D721Med (cell line): ENCODE data around the gene NR2C1.
A peak's percentile ranks its signal among the peaks of the same experiment; 100 is the strongest.
"Not testable (repeated sequence)": the region's sequence is repeated elsewhere in the genome, so short reads cannot be mapped to it uniquely, and the experiment has no call there.

Experiments used
- DNase-seq: peaks from one replicate; pipeline ENCODE4 v3.0.0; 2011; ENCODE audit warnings: low spot score; ENCODE audit not compliant: insufficient read length
- FAIRE-seq: peaks from 2 replicates; lab custom pipeline; 2011; peaks lifted over from hg19 to GRCh38; lab: Jason Lieb, UNC
- CTCF ChIP-seq: IDR thresholded peaks from 2 replicates; pipeline ENCODE4 v1.5.1; 2012; ENCODE audit warnings: mild to moderate bottlenecking, control low read depth; ENCODE audit not compliant: insufficient read depth; ENCODE audit errors: missing control alignments

The NR2C1 gene

GRCh38 chr12:94990222-94990621 is 83.2 kb downstream of the NR2C1 start:
- FAIRE-seq = no peak
- TF ChIP-seq CTCF = no peak

GRCh38 chr12:94988471-94988870 is 84.9 kb downstream of the NR2C1 start:
- no peak for DNase-seq
- TF ChIP-seq CTCF = no peak
- no peak for FAIRE-seq

More at GRCh38 chr12:94990222-94990621, 83.2 kb downstream of the NR2C1 start:
- DNase-seq = no peak

GRCh38 chr12:94987801-94988200 is 85.6 kb downstream of the NR2C1 start:
- TF ChIP-seq CTCF = no peak
- DNase-seq = no peak
- no peak for FAIRE-seq

GRCh38 chr12:94987076-94987669 is 86.2 kb downstream of the NR2C1 start:
- DNase-seq (no peak), FAIRE-seq (no peak)
- no peak for TF ChIP-seq CTCF

GRCh38 chr12:94985099-94985498 is 88.3 kb downstream of the NR2C1 start:
- FAIRE-seq, DNase-seq: not testable (repeated sequence)

DNA sequence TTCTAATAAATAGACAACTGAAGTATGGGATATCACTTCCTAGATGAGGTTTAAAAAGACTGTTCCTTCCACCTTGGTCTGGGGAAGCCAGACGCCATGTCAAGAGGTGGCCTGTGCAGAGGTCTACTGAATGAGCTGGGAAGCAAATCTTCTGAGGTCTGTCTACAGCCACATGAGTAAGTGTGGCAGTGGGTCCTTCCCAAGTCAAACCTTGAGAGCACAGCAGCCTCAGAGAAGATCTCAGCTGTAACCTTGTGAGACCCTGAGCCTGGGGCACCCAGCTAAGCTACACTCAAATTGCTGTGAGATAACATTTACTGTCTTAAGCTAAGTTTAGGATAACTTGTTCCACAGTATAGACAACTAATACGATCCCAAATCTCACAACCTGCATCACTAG is 90.1 kb downstream of the NR2C1 start:
- no peak for FAIRE-seq
- DNase-seq = no peak
- TF ChIP-seq CTCF = no peak

DNA sequence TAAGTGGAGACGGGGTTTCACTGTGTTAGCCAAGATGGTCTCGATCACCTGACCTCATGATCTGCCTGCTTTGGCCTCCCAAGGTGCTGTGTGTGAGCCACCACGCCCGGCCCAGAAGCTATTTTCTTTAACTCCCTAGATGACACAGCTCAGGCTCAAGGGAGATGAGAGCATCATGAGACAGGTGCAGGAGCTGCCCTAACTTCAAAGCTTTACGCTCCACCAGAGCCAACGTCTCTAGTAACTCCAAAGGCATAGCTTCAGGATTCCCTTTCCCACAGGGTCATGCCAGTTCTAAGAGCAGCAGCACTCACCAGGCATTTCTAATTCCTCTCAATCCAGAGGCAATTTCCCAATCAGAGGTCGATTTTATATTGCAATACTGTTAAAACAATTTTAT is 91.0 kb downstream of the NR2C1 start:
- DNase-seq = no peak
- TF ChIP-seq CTCF = no peak
- FAIRE-seq = no peak

GRCh38 chr12:94980577-94980976 is 92.8 kb downstream of the NR2C1 start:
- peak; percentile 47 for TF ChIP-seq CTCF
- FAIRE-seq (no peak), DNase-seq (no peak)
